Measurements from ENCODE around the gene NXF1. TPM values are rescaled to one million over a fixed set of nuclear protein-coding genes. Genes with fewer than 3 reads are reported as not detected.

Gene NXF1
- total and polyA plus RNA-seq, 2 of the 13 experiments (the other 11 are each of a cell fraction or from before 2014, with no cell fraction given), result 30.4 to 30.9 TPM

DNA sequence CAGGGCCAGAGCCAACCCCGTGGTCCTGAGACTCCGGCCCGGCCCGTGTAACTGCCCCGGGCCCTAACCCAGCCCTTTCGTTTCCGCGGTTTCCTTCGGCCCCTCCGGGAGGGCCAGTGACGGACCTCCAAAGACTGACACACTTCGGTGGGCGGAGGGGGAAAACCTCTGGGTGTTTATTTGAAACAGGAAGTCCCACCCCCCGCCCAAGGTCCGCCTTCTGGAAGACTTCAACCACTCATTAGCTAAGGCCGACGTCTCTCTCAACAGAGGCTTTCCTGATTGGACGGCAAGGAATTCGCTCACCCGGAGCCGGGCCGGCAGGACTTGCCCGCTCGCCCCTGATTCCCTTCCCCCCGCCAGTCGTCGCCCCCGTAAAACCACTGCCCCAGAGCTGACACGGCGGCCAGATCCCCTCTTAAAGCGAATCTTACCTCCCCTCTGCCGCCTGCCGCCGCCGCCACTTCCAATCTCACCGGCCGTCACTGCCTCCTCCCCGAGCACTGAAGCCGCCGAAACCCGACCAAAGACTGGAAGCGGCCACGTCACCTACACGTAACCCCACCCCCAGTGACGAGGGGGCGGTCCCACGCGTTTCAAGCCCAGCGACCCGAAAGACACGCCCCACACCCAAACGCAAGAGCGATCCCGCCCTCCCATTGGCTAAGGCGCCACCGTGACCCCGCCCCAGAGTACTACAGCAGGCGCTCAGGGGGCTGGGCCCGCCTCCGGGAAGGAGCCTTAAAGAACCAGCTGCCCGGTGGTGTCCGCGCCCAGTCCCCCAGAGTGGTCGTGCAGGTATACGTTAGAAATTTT is 26.5 kb upstream of the NXF1 start, which contains the start of gene STX5 (continued):
- TF ChIP-seq, protein P1, sequence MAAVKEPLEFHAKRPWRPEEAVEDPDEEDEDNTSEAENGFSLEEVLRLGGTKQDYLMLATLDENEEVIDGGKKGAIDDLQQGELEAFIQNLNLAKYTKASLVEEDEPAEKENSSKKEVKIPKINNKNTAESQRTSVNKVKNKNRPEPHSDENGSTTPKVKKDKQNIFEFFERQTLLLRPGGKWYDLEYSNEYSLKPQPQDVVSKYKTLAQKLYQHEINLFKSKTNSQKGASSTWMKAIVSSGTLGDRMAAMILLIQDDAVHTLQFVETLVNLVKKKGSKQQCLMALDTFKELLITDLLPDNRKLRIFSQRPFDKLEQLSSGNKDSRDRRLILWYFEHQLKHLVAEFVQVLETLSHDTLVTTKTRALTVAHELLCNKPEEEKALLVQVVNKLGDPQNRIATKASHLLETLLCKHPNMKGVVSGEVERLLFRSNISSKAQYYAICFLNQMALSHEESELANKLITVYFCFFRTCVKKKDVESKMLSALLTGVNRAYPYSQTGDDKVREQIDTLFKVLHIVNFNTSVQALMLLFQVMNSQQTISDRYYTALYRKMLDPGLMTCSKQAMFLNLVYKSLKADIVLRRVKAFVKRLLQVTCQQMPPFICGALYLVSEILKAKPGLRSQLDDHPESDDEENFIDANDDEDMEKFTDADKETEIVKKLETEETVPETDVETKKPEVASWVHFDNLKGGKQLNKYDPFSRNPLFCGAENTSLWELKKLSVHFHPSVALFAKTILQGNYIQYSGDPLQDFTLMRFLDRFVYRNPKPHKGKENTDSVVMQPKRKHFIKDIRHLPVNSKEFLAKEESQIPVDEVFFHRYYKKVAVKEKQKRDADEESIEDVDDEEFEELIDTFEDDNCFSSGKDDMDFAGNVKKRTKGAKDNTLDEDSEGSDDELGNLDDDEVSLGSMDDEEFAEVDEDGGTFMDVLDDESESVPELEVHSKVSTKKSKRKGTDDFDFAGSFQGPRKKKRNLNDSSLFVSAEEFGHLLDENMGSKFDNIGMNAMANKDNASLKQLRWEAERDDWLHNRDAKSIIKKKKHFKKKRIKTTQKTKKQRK (IDR thresholded peaks at IDR 0.05; ENCODE audit: low read length), result peak; percentile 88
- TF ChIP-seq YEATS2 (CRISPR knock-in tag; IDR thresholded peaks at IDR 0.05; ENCODE audit: borderline replicate concordance), result peak; percentile 68; the same call in 1 of the 2 replicates
- no peak for TF ChIP-seq SRSF9 (IDR thresholded peaks at IDR 0.05; ENCODE audit: borderline replicate concordance, insufficient read depth, low read depth, low read length, poor library complexity, severe bottlenecking)
- no peak for TF ChIP-seq ZNF839 (CRISPR knock-in tag; IDR thresholded peaks at IDR 0.05; ENCODE audit: borderline replicate concordance)
- TF ChIP-seq SP4 (CRISPR knock-in tag; IDR thresholded peaks at IDR 0.05), result peak; percentile 78
- 0 out of 2 replicates have a peak, but pooled peaks have one; percentile 53 for TF ChIP-seq ZNF230 (CRISPR knock-in tag; IDR thresholded peaks at IDR 0.05)
- TF ChIP-seq ZNF124 (CRISPR knock-in tag; IDR thresholded peaks at IDR 0.05), result 0 out of 2 replicates have a peak, but pooled peaks have one; percentile 38
- peak; percentile 75 for TF ChIP-seq THAP11 (CRISPR knock-in tag; IDR thresholded peaks at IDR 0.05)
- no peak for TF ChIP-seq GLMP (CRISPR knock-in tag; IDR thresholded peaks at IDR 0.05; ENCODE audit: borderline replicate concordance)
- no peak for TF ChIP-seq ZNF253 (CRISPR knock-in tag; IDR thresholded peaks at IDR 0.05; ENCODE audit: borderline replicate concordance)
- no peak for TF ChIP-seq SALL2 (CRISPR knock-in tag; IDR thresholded peaks at IDR 0.05)
- no peak for TF ChIP-seq ZNF567 (CRISPR knock-in tag; IDR thresholded peaks at IDR 0.05; ENCODE audit: borderline replicate concordance)
- TF ChIP-seq U2AF1 (optimal IDR thresholded peaks at IDR 0.05; ENCODE audit: low read depth, low read length), result peak; percentile 79
- TF ChIP-seq ATF1 (CRISPR knock-in tag; IDR thresholded peaks at IDR 0.05), result peak; percentile 63
- no peak for TF ChIP-seq LCORL (IDR thresholded peaks at IDR 0.05)
- TF ChIP-seq LCORL (CRISPR knock-in tag; IDR thresholded peaks at IDR 0.05), result peak; percentile 47
- peak; percentile 96 for TF ChIP-seq CREB1 (IDR thresholded peaks at IDR 0.05)
- TF ChIP-seq CREB1 (CRISPR knock-in tag; IDR thresholded peaks at IDR 0.05), result peak; percentile 90
- 0 out of 2 replicates have a peak, but pooled peaks have one; percentile 38 for TF ChIP-seq GLI4 (CRISPR knock-in tag; IDR thresholded peaks at IDR 0.05; ENCODE audit: borderline replicate concordance)
- TF ChIP-seq, protein P2, sequence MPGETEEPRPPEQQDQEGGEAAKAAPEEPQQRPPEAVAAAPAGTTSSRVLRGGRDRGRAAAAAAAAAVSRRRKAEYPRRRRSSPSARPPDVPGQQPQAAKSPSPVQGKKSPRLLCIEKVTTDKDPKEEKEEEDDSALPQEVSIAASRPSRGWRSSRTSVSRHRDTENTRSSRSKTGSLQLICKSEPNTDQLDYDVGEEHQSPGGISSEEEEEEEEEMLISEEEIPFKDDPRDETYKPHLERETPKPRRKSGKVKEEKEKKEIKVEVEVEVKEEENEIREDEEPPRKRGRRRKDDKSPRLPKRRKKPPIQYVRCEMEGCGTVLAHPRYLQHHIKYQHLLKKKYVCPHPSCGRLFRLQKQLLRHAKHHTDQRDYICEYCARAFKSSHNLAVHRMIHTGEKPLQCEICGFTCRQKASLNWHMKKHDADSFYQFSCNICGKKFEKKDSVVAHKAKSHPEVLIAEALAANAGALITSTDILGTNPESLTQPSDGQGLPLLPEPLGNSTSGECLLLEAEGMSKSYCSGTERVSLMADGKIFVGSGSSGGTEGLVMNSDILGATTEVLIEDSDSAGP (CRISPR knock-in tag; IDR thresholded peaks at IDR 0.05; ENCODE audit: borderline replicate concordance), result peak; percentile 99
- TF ChIP-seq POLR2AphosphoS2 (IDR thresholded peaks at IDR 0.05; ENCODE audit: low read depth, low read length), result peak; percentile 75; the same call in 1 of the 2 replicates
